Left lobe of liver (tissue), 2 donors: ENCODE measurements around the gene FMN1. TPM values are rescaled to one million over a fixed set of nuclear protein-coding genes. Genes with fewer than 3 reads are reported as not detected.
A peak's percentile ranks its signal among the peaks of the same experiment; 100 is the strongest.
"Not testable (repeated sequence)": the region's sequence is repeated elsewhere in the genome, so short reads cannot be mapped to it uniquely, and the experiment has no call there.

ENCODE experiments used
- ATAC-seq: fragments of 200-7000 bp; cut with Tn5 transposase; one replicate; pipeline ENCODE4 v1.9.1; 2020; ENCODE audit warnings: mild to moderate bottlenecking, moderate library complexity
- DNase-seq: peaks from one replicate; pipeline ENCODE4 v3.0.0-alpha.2; 2020; ENCODE audit warnings: low spot score
- total RNA-seq: library from RNA; stranded (reverse); gene quantifications from one replicate; pipeline ENCODE4 v1.2.1, GENCODE V29; 2021
- donor health status: DM: no; HTN: no; CAD: no; lungs with moderate emphysema.
- donor health status: DM: no; HTN: yes; CAD: no.

Gene FMN1
- total RNA-seq, 1 donor from 2014 or later = 1.2 TPM

DNA sequence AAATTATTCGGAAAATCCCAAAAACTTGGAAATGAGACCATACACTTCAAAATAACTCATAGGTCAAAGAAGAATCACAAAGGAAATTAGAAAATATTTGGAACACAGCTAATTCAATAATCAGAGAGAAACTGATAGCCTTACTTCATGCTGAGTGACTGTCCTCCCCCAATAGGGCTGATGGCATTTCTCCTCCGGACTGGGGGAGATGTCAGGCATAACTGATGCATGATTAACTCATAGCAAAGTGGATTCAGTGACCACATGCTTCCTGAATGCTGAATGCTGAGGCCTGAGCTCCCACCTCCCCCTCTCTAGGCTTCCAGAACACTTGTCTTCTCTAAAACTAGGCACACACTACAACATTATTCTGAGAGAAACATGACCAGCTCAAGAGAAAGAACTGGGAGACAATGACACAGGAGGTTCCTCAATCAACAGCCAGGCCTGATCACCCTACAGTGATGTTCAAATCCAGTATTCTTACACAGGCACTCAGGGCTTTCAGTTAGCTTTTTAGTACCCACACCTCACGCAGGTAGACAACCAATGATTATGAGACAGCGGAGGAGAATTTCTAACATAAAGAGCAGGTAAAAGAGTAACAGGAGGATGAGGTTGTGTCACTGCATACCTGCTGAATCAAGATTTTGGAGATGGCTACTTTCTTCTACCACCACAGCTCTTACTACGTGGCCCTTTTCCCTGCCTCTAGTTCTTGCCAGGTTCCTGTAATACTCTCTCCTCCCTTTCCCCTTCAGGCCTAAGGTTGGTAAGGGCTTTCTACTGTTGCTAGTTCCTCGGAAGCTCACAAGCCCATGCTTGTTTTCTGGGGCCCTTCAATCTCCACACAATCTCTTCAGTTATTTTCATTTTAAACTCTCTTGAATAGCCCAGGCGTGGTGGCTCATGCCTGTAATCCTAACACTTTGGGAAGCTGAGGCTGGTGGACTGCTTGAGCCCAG lies 96.1 kb downstream of the FMN1 start:
- DNase-seq (no peak), ATAC-seq (no peak)

DNA sequence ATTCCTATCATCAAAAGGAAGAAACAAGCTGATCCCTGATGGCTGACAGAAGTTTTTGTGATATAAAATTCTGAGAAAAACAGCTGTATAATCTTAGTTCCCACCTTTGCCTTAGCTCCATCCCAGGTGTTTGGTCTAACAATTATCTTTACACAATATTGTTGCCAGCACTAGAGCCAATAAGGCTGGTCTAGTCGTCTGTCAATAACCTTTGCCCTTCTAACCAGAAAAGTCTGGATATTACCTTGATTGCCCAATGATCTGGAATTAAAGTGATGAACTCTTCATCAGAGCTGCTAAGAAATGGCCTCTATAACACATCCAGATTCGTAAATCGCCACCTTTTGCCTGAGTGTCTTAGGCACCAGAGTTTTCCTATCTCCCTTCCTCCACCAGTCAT lies 98.4 kb downstream of the FMN1 start:
- no peak for DNase-seq
- ATAC-seq = peak; percentile 27

DNA sequence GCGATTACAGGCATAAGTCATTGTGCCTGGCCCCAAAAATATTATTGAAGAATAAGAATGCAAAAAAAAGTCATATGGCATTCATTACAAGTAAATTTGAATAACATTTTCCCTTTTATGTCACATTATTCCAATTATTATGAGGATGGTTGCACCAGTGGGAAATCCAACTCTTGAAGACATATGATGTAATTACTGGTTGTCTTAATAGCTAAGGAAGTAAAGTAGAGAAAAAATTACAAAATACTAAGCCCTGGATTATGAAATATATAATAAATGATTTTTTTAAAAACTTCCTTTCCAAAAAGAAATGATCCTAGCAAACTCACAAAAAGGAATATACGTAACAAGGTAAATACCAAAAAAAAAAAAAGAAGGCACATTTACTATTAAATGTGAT lies 98.9 kb downstream of the FMN1 start:
- no peak for ATAC-seq

DNA sequence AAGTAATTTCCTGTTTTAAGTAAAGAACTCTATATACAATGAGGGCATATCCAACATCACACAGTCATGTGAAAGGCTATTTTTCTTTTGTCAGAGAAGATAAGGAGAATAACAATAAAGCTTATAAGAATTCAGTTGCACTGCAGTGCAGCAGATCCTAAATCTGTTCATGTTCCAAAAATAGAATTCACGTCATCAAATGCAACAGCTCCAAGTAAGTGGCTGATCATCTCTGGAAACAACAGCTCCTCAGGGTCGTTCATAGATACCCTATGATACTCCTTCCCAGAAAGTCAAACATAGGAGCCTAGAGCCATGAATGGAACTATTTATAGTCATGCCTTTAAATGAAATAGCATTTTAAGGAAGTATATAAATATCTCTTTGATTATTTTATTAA lies 100.2 kb downstream of the FMN1 start:
- no peak for ATAC-seq
- DNase-seq = no peak

More for the DNA sequence above, 98.9 kb downstream of the FMN1 start:
- no peak for DNase-seq

DNA sequence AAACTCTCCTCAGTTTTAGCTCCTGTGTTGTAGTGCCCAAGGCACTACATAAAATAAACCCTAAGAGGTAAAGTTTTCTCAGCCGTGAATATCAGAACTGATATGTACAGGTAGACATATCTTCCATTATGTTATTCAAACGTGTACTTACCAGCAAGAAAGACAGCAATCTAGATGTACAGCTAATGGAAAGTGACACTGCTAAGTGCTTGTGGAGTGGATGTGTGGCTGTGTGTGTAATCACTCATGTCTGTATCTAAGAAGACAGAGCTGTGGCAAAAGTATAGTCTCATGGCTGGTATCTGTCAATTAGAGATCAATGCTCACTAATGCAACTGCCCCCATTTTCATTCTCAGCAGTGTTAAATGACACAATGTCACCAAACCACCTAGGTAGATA lies 101.3 kb downstream of the FMN1 start:
- DNase-seq = no peak

DNA sequence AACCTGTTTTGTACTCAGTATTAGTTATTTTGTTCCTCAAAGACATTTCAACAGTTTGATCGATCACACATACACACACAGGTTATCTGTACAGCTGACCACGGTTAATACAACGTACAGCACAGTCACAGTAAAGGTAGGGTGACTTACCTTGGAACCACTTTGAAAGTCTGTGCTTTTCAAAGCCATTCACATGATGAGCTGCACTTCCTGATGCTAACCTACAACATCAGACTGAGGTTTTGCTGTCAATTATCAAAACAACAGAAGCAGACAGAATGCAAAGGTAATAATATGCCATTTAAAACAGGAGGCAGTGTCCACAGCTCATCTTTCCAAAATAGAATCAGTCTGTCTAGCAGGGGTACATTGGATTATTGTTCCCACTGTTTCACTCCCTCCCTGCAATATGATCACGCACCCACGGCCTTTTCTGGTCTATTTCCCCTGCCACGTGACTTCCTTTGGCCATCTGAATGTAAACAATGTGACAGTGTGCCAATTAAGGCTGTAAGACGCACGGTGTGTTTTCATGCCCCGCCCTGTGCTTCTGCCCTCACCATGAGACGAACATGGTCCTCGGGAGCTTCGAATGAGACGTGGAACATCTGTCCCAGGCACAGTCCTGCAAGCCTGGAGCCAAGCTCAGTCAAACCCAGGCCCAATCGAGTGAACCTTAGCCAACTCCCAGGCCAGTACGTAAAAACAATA lies 102.4 kb downstream of the FMN1 start:
- ATAC-seq (no peak), DNase-seq (no peak)

More for the DNA sequence above, 101.3 kb downstream of the FMN1 start:
- ATAC-seq = no peak

DNA sequence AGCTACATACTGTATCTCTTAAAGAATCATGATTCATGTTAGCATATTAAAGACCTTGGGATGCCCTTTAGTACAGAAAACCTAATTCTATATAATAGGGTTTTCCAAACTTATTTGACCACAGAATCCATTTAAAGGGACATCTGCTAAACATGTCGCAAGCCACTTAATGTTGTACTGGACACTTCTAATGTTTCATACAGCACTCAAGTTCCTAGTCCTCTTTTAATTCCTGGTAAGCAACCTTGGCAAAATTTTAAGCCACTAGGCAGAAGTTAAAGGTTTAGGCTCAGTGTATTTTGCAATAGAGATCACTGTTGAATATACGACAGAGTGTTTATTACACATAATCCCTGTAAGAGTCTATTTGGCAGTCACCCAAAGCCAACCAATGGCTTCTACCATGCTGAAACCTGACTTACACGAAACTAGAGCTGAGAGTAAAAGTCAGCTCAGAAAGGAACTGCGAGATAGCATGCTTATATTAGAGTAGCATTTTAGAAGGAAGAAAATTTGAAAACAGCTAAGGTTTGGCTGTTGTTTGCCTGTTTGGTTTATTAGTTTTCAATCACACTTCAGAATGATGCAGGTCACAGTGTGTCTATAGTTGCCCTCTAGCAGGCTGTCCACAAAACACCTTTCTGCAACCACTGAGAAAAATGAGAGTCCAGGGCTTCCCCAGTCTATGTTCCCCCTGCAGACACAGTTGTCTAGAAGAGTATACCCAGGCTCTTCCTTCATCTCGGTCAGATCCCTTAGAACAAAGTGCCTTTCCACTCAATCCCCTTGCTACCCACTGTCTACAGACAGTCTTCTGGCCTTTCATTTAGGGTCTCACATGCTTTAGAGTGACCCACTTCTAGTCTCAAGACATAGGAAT lies 104.4 kb downstream of the FMN1 start:
- ATAC-seq = no peak
- no peak for DNase-seq

DNA sequence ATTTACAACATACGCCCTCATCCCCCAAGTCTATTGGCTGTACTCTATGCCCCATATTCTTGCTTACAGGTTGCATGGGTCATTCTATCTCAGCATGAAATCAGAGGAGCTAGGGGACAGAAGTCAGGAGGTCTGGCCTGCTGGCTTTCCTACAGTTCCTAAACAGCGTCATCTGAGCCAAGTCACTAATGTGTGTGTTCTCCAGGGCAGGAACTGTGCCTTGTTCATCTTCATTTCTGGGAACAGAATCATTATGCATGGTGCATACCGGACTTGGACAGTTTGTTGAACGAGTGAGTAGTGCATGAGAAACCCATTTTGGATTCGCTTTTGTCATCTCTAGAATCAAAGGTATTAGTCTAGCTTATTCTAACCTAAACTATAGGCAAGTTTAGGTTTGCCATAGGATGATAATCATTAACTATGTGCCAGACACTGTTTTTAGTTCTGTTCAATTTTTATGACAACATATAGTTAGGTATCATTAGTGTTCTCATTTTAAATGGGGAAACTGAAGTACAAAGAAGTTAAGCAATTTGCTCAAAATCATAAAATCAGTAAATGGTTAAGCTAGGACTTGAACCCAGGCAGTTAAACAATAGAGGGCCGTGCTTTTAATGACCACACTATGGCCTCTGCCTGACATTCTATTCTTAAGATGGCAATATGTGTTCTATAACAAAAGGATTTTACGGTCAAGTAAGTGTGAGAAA lies 105.2 kb downstream of the FMN1 start:
- DNase-seq (no peak), ATAC-seq (no peak)

DNA sequence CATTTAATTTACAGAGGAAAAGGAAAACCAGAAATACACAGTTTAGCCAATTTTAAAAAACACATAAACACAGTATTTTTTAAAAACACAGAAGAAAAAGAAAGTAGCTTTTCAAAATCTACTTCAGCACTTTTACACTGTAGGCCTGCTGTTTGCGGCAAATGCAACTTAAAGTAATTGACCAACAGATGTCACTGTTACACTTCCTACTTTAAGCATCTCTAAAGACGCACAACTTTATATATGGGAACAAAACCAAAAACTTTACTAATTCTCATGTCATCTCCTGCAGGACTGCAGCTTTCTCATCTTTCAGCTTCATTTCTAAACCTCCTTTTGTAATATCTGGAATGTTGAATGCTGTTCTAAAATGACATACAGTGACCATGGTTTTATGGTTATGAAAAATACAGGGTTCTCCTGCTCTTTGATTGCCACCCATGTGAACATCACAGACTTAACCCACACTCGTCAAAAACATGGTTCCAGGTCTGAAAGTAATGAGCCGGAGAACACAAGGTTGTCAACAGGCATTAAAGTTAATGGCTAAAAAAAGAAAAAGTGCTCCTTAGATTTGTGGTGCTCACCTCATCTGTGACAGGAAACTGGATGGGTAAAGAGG lies 107.9 kb downstream of the FMN1 start:
- no peak for DNase-seq
- ATAC-seq = peak; percentile 65

DNA sequence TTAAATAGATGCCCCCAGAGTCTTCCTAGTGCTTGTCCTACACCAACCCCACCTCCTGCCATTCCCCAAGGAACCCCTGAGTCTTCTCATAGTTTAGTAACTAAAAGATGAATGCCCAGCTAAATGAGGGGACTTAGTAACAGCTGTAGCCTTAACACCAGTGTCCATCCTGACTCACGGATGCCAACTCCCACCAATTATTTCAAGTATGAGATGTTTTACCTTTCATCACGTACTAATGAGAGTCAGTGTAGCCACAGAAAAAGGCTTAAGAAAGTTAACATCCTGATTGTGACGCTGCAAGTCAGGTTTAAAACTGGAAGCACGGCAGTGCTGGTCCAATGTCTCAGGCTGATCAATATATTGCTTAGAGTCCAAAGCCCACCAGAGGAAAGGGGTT lies 109.9 kb downstream of the FMN1 start:
- ATAC-seq (no peak), DNase-seq (no peak)

DNA sequence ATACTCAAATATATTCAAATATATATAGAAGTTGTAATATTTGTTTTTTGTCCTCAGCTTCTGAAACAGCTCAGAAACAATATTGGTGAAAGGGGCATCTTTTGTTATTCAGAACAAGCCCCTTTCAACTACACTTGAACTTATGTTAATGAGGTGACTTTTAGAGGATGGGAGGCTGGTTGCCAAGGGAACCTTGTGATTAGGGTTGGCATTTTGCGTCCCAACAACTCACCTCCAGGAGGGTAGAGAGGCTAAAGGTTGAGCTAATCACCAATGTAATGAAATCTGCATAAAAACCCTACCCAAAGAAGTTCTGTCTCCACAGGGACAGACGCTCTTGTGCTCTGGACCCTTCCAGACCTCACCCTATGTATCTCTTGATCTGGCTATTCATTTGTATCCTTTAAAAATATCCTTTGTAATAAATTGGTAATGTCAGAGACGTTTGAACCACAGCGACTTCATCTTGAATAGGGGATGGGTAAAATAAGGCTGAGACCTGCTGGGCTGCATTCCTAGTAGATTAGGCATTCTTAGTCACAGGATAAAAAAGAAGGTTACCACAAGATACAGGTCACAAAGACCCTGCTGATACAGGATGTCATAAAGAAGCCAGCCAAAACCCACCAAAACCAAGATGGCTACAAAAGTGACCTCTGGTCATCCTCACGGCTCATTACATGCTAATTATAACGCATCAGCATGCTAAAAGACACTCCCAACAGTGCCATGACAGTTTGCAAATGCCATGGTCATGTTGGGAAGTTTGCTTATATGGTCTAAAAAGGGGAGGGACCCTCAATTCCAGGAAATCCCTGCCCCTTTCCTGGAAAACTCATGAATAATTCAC lies 111.1 kb downstream of the FMN1 start:
- no peak for DNase-seq

DNA sequence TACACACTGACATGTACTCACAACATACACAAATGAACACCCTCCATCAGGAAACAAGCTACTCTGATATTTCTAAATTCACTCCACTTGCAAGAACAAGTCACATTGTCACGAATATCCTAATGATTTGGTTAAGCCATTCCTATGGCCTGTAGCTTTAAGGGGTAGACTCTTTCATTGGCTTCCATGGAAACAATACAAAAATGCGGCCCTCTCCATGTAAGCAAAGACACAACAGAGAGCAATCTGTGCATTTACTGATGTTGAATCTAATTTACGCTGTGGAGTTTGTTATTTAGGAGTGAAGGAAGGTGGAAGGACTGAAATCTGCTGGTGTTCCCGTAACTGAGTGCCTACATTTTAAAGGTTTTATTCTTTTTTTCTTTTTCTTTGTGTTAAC lies 114.5 kb downstream of the FMN1 start:
- DNase-seq = no peak
- ATAC-seq = no peak

More for the DNA sequence above, 111.1 kb downstream of the FMN1 start:
- ATAC-seq = no peak

DNA sequence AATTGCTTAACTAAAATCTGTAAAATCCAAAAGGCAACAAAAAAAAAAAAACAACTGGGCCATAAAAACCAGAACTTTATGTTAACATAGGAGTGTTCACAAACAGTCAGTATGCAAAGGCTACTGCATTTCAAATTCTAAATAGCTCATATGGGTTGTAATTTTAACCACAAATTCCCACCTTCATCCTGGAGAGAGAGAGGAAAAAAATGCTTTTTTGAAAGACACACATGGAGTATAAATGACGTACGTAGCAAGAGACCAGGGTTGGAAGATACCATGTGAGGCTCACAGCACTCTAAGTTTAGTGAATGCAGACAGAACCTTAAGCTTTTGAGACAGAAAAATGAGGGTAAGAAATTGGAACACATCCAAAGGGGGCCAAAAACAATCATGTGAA lies 115.9 kb downstream of the FMN1 start:
- no peak for ATAC-seq

DNA sequence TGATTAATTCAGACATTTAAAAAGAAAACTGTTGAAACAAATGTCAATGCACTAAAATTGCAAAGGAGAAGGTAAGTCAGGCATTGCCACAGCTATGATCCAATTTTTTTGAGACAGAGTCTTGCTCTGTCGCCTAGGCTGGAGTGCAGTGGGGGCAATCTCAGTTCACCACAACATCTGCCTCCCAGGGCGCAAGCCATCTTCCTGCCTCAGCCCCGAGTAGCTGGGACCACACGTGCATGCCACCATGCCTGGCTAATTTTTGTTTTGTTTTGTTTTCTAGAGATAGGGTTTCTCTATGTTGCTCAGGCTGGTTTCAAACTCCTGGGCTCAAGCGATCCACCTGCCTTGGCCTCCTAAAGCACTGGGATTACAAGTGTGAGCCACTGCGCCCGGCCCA lies 117.6 kb downstream of the FMN1 start:
- no peak for DNase-seq
- ATAC-seq = no peak

More for the DNA sequence above, 115.9 kb downstream of the FMN1 start:
- DNase-seq = no peak

DNA sequence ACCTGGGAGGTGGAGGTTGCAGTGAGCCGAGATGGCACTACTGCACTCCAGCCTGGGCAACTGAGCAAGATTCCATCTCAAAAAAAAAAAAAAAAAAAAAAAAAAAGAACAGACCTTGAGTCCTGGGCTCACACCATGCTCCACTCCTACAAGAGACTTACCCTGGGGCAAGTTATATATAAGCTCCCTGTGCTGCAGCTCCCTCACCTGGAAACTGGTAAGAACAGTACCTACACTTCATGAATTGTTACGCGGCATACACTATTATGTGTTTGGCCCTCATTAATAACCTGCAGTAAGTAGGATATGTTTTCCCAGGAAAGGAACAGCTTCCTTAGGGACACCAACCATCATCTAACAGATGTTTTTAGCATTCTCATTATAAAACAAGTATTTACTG lies 119.6 kb downstream of the FMN1 start:
- DNase-seq (no peak), ATAC-seq (no peak)

DNA sequence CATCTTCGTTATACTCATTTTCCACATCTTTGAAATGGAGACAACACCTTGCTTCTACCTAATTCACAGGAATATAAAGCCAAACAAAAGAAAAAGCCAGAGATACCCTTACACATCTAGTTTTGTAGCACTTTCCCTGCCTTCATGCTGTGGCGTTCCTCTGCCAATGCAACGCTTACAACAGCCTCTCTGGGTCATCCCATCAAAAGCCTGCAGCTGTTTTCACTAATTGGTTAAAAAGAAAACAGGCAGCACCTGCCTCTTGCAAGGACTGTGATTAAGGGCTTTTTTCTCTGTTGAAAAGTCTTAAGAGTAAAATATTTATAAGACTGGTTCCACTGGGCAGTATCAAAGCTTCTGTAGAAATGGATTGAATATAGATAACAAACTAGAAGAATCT lies 120.3 kb downstream of the FMN1 start:
- DNase-seq = no peak
- no peak for ATAC-seq

DNA sequence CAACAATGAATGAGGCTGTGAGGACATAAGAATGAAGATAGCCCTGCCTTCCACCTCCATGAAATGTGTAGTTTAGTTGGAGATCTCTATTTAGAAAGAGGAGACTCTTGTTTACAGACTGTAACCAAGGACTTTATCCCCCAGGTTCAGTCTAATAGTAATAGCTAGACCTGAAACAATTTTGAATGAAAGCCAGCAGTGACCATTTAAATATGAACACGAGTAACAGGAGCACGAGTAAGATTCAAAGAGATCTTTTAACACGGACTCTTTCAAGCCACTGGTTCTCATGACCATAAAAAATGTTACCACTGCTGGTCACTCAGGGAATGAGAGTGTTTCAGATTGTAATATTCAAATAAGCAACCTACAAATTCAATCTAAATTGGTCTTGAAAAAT lies 123.1 kb downstream of the FMN1 start:
- ATAC-seq (no peak), DNase-seq (no peak)

DNA sequence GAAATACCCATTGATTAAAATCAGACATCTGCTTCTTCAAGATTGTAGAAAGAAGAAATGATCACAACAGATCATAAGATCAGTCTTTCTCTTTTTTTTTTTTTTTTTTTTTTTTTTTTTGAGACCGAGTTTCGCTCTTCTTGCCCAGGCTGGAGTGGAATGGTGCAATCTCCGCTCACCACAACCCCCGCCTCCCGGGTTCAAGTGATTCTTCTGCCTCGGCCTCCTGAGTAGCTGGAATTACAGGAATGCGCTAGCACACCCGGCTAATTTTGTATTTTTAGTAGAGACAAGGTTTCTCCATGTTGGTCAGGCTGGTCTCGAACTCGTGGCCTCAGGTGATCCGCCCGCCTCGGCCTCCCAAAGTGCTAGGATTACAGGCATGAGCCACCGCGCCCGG lies 124.6 kb downstream of the FMN1 start:
- not testable (repeated sequence) for DNase-seq, ATAC-seq

DNA sequence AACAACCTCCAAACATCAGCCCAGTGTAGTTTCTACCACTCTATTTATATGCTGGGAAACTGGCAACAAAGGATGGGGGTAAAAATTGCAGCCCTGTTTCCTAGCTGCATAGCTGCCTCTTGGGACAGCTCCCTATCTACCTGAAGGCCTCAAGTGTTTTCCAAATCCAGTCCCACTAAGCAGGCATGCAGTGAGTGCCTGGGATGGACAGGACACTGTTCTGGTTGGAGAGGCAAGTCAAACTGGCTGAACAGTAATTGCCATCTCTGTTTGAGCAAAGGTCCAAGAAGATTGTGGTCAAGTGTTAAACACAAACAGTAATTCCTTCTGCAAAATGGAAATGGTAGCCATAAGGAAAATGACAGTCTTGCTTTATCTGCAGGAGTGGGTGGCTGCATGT lies 125.4 kb downstream of the FMN1 start:
- no peak for ATAC-seq
- no peak for DNase-seq
